Astrocyte of the cerebellum (primary cell): Measurements from ENCODE around the gene NFIX.

Experiments
- DNase-seq: peaks from one replicate; pipeline ENCODE4 v3.0.0-alpha.2; 2011; ENCODE audit warnings: low read depth
- H3K4me3 ChIP-seq: 2 replicates; pipeline ENCODE4 v1.5.1; 2011; ENCODE audit warnings: mild to moderate bottlenecking, low read depth, low read length, moderate library complexity
- in situ Hi-C: cut with HindIII; loops from 2 replicates; pipeline ENCODE4 v1.10.0; 2017; ENCODE audit warnings: low sequenced_read_pairs
- TF ChIP-seq, protein P1 (sequence below): IDR thresholded peaks from 2 replicates; pipeline ENCODE4 v1.5.1; 2012; ENCODE audit warnings: low read length, low read depth, moderate library complexity, mild to moderate bottlenecking; ENCODE audit errors: missing control alignments

The NFIX gene

DNA sequence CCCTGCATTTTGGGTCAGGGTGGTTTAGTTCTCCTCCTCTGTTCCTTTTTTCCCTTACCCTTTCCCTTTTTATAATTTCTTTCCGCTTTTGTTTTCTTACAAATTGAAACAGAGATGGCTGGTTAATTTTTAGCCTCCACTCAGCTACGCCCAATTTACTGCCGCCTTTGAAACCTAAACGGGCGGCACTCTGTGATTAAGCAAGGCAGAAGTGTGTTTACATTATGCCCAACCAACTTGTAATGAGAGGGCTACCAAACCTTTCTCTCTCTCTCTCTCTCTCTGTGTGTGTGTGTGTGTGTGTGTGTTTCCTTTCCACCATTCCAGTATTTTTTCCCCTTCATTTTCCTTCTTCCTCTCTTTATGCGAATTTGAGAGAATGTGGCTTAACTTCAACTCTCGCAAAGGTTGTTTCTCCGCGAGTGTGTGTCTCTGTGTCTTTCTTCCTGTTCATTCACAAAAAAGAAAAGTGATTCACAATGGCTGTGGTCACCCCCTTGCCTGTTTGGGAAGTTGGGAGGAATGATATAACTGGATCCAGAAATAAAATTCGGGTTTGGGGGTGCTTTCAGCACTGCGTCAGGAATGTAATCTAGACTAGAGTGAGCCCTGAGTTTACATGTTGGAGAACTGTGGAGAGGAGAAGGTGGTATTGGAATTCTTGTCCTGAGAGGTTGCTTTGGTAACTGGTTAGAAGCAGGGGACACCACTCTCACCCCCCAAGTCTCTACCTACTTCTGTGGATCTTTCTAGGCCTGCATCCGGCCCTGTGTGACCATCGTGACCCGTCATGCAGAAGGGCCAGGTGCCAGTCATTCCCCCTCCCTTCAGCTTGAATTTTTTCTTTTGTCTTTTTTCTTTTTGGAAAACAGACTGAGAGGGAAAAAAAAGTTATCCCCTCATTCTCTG, 31.4 kb downstream of the NFIX start:
- TF ChIP-seq, protein P1, sequence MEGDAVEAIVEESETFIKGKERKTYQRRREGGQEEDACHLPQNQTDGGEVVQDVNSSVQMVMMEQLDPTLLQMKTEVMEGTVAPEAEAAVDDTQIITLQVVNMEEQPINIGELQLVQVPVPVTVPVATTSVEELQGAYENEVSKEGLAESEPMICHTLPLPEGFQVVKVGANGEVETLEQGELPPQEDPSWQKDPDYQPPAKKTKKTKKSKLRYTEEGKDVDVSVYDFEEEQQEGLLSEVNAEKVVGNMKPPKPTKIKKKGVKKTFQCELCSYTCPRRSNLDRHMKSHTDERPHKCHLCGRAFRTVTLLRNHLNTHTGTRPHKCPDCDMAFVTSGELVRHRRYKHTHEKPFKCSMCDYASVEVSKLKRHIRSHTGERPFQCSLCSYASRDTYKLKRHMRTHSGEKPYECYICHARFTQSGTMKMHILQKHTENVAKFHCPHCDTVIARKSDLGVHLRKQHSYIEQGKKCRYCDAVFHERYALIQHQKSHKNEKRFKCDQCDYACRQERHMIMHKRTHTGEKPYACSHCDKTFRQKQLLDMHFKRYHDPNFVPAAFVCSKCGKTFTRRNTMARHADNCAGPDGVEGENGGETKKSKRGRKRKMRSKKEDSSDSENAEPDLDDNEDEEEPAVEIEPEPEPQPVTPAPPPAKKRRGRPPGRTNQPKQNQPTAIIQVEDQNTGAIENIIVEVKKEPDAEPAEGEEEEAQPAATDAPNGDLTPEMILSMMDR = no peak

GRCh38 chr19:13027557-13027956, 32.3 kb downstream of the NFIX start:
- no peak for DNase-seq
- in situ Hi-C loops = loop anchor here (5.0 kb wide), 1 partner anchor 35 kb away; no protein-coding TSS in a partner anchor
- TF ChIP-seq, protein P1 = no peak
- peak overlapping the region; percentile 84 for H3K4me3 ChIP-seq

More for the DNA sequence above, 31.4 kb downstream of the NFIX start:
- in situ Hi-C loops = loop anchor here (5.0 kb wide), 1 partner anchor 36 kb away; no protein-coding TSS in a partner anchor
- H3K4me3 ChIP-seq = peak overlapping the region; percentile 84
- DNase-seq = no peak

GRCh38 chr19:13028027-13028426, 32.8 kb downstream of the NFIX start:
- no peak for DNase-seq
- in situ Hi-C loops = loop anchor here (5.0 kb wide), 1 partner anchor 34 kb away; no protein-coding TSS in a partner anchor
- TF ChIP-seq, protein P1 = no peak
- H3K4me3 ChIP-seq = peak overlapping the region; percentile 84

- DNase-seq = no peak
- peak overlapping the region; percentile 84 for H3K4me3 ChIP-seq
- in situ Hi-C loops = loop anchor here (5.0 kb wide), 1 partner anchor 33 kb away; no protein-coding TSS in a partner anchor
- TF ChIP-seq, protein P1 = no peak
These were observed 34.1 kb downstream of the NFIX start for GRCh38 chr19:13029301-13029880.

- no peak for DNase-seq
- TF ChIP-seq, protein P1 = peak; percentile 74
- peak overlapping the region; percentile 84 for H3K4me3 ChIP-seq
- in situ Hi-C loops = loop anchor here (5.0 kb wide), 1 partner anchor 32 kb away; no protein-coding TSS in a partner anchor
These were observed 34.6 kb downstream of the NFIX start for GRCh38 chr19:13029893-13030292.

- in situ Hi-C loops = no loop called here
- no peak for DNase-seq
- TF ChIP-seq, protein P1 = no peak
- H3K4me3 ChIP-seq = peak overlapping the region; percentile 11
These were observed 36.8 kb downstream of the NFIX start for GRCh38 chr19:13031917-13032623.
